ENCODE data around the gene NRL. TPM values are rescaled to one million over a fixed set of nuclear protein-coding genes. Genes with fewer than 3 reads are reported as not detected.

Gene NRL
- total RNA-seq, 1 donor from 2014 or later = 3.6 TPM

DNA sequence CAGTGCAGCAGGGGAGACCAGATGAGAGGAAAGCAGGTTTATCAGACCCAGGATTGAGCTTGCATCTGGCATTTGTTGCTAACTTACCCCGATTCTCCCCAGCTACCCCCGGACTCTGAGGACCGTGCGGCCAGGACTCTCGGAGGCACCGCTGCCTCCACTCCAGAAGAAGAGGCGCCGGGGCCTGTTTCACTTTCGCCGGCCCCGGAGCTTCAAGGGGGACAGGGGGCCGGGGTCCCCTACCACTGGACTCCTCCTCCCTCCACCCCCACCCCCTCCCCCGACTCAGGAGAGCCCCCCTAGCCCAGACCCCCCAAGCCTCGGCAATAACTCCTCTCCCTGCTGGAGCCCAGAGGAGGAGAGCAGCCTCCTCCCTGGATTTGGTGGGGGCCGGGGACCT lies 49.9 kb downstream of the NRL start:
- no peak overlapping the region for H3K4me3 ChIP-seq (ENCODE audit: low read depth, low read length)
- TF ChIP-seq, protein P1, sequence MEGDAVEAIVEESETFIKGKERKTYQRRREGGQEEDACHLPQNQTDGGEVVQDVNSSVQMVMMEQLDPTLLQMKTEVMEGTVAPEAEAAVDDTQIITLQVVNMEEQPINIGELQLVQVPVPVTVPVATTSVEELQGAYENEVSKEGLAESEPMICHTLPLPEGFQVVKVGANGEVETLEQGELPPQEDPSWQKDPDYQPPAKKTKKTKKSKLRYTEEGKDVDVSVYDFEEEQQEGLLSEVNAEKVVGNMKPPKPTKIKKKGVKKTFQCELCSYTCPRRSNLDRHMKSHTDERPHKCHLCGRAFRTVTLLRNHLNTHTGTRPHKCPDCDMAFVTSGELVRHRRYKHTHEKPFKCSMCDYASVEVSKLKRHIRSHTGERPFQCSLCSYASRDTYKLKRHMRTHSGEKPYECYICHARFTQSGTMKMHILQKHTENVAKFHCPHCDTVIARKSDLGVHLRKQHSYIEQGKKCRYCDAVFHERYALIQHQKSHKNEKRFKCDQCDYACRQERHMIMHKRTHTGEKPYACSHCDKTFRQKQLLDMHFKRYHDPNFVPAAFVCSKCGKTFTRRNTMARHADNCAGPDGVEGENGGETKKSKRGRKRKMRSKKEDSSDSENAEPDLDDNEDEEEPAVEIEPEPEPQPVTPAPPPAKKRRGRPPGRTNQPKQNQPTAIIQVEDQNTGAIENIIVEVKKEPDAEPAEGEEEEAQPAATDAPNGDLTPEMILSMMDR (IDR thresholded peaks at IDR 0.05; ENCODE audit: insufficient read depth, low read length, poor library complexity, severe bottlenecking) = no peak
- no peaks in the 10 kb centered on the region for H3K36me3 ChIP-seq (ENCODE audit: control insufficient read depth, insufficient read depth, low read length)
- H3K27me3 ChIP-seq (ENCODE audit: control insufficient read depth, insufficient read depth, low read length) = peaks cover 21% of the 10 kb centered on the region
- DNase-seq (ENCODE audit: low read depth) = no peak

DNA sequence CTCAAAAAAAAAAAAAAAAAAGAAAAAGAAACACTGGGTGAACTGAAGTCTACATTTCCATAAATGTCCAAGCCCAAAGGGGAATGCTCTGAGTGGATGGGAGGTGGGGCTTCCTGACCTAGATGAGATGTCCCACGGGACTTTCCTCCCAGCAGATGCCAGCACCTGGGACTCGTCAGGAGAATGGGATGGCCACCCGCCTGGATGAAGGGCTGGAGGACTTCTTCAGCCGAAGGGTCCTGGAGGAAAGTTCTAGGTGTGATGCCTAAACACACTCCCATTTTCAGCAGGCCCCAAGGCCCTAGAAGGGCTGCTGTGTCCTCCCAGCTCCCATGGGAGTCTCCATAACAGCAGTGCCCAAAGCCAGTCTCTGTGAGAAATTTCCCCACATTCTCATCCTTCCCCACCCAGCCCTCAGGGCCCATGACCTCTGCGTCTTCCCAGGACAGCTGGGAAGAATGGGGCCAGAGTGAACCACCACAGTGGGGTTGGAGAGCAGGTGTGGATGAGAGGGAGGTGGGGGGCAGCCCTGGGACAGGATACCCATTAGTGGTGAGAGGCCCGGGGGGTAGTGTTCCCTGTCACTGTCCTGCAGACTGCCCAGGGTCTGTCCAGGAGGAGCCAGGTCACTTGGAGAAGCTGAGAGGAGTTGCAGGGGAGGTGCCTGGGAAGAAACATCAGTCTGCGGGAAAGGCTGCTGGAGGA lies 50.5 kb downstream of the NRL start:
- Histone ChIP-seq H3K4me3 (ENCODE audit: low read depth, low read length) (no peak overlapping the region), H3K27me3 (ENCODE audit: control insufficient read depth, insufficient read depth, low read length) (peaks cover 18% of the 10 kb centered on the region), H3K36me3 (ENCODE audit: control insufficient read depth, insufficient read depth, low read length) (no peaks in the 10 kb centered on the region)
- DNase-seq (ENCODE audit: low read depth) = no peak
- TF ChIP-seq, protein P1 (IDR thresholded peaks at IDR 0.05; ENCODE audit: insufficient read depth, low read length, poor library complexity, severe bottlenecking) = no peak

DNA sequence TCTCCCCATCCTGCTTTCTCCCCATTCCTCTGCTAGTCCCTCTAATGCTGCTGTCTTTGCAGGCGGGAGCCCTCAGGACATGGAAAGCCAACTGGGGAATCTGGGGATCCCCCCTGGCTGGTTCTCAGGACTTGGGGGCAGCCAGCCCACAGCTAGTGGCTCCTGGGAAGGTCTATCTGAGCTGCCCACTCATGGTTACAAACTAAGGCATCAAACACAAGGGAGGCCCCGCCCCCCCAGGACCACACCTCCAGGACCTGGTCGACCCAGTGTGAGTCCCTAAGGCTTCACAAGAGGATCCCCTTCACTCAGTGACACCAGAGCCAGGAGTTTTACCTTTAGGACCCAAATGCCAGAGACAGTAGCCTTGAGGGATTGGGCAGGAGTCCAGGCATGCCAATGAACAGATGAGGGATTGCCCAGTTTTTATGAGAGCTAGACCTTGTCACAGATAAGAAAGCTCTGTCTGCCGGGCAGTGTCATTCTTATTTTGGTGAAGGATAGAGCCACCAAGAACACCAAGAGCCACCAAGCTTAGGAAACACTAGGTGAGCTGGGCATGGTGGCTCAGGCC lies 51.4 kb downstream of the NRL start:
- no peak for DNase-seq (ENCODE audit: low read depth)
- Histone ChIP-seq H3K4me3 (ENCODE audit: low read depth, low read length) (no peak overlapping the region), H3K36me3 (ENCODE audit: control insufficient read depth, insufficient read depth, low read length) (no peaks in the 10 kb centered on the region), H3K27me3 (ENCODE audit: control insufficient read depth, insufficient read depth, low read length) (peaks cover 9% of the 10 kb centered on the region)
- TF ChIP-seq, protein P1 (IDR thresholded peaks at IDR 0.05; ENCODE audit: insufficient read depth, low read length, poor library complexity, severe bottlenecking) = no peak

DNA sequence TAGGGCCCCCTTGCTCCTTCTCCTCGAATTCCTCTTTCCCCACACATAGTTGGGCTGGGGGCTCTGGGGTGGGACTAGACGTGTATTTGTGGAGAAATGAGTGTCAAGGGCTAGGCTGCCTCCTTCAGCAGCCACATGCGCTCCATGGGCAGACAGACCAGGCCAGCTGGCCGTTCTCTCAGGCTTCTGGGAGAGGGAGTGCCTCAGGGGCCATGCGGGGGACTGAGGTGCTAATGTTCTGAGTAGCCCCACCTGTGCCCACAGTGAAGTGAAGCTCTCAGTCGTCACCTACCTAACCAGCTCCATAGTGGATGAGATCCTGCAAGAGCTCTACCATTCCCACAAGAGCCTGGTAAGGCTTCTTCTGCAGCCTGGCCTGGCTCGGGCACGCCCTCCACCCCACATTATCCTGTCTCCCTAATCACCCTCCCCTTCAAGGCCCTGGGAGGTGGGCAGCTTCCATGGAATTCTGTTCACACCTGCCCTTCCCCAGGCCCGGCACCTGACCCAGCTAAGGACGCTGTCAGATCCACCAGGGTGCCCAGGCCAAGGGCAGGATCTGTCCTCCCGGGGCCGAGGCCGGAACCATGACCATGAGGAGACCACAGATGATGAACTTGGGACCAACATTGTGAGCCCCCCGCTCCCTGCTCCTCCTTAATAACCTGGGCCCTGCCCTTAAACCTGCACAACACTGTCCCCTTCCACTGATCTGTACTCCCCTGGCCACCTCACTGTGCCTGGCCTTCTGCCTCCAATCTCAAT lies 52.4 kb downstream of the NRL start:
- H3K4me3 ChIP-seq (ENCODE audit: low read depth, low read length) = no peak overlapping the region
- DNase-seq (ENCODE audit: low read depth) = no peak
- TF ChIP-seq, protein P1 (IDR thresholded peaks at IDR 0.05; ENCODE audit: insufficient read depth, low read length, poor library complexity, severe bottlenecking) = no peak
- no peaks in the 10 kb centered on the region for H3K36me3 ChIP-seq (ENCODE audit: control insufficient read depth, insufficient read depth, low read length)
- peaks cover 16% of the 10 kb centered on the region for H3K27me3 ChIP-seq (ENCODE audit: control insufficient read depth, insufficient read depth, low read length)

DNA sequence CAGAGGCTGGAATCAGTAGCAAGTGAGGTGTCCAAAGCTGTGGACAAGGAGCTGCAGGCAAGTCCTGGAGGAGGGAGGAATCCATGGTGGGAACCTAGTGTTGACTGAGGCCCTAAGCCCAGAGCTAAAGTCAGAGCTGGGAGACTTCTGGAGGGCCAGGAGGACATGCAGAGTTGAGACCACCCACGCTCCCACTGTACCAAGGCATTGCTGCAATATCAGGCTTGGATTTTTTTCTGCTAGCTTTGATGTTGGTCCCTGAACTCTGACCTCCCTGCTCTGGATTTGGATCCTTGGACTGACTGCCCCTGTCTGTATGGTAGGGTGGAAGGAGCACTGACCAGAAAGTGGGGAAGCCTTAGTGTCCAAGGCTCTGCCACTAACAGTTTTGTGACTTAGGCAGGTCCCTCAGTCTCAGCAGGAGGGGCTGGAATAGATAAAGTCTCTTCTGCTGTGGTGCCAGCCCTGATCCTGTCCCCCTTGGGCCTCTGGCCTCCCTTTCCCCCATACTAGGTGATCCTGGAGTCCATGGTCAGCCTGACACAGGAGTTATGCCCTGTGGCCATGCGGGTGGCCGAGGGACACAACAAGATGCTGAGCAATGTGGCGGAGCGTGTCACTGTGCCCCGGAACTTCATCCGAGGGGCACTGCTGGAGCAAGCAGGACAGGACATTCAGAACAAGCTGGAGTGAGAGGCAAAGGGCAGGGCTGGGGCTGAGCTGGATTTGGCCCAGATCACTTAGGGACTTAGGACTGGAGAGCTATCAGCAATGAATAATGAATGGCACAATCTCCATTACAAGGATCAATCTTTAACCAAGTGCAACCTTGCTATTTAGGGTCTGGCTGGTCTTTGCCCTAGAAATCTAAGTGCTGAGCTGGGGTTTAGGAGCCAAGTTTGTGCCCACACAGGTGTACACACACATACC lies 53.5 kb downstream of the NRL start:
- TF ChIP-seq, protein P1 (IDR thresholded peaks at IDR 0.05; ENCODE audit: insufficient read depth, low read length, poor library complexity, severe bottlenecking) = no peak
- Histone ChIP-seq H3K4me3 (ENCODE audit: low read depth, low read length) (no peak overlapping the region), H3K36me3 (ENCODE audit: control insufficient read depth, insufficient read depth, low read length) (no peaks in the 10 kb centered on the region), H3K27me3 (ENCODE audit: control insufficient read depth, insufficient read depth, low read length) (peaks cover 19% of the 10 kb centered on the region)
- no peak for DNase-seq (ENCODE audit: low read depth)

Data from kidney epithelial cell (primary cell).